Ascending aorta (tissue), 2 donors: ENCODE measurements around the gene GNG13. TPM values are rescaled to one million over a fixed set of nuclear protein-coding genes. Genes with fewer than 3 reads are reported as not detected.

Source experiments
- DNase-seq, 2 donors: peaks; one replicate each; pipeline ENCODE4 v3.0.0-alpha.2; 2019; ENCODE audit warnings: low spot score in 2 of 2
- H3K27ac ChIP-seq, 2 donors: fragments of 200-600 bp; sonication (generic); one replicate each; pipeline ENCODE4 v1.5.1; 2016 to 2017; ENCODE audit warnings: mild to moderate bottlenecking in 1 of 2
- H3K27me3 ChIP-seq: fragments of 200-600 bp; sonication (generic); one replicate; pipeline ENCODE4 v1.5.1; 2017
- H3K36me3 ChIP-seq, 2 donors: fragments of 200-600 bp; sonication (generic); one replicate each; pipeline ENCODE4 v1.5.1; 2016
- H3K4me1 ChIP-seq, 2 donors: fragments of 200-600 bp; sonication (generic); one replicate each; pipeline ENCODE4 v1.5.1; 2016 to 2017; ENCODE audit warnings: mild to moderate bottlenecking in 1 of 2
- H3K4me3 ChIP-seq, 2 donors: fragments of 200-600 bp; sonication (generic); one replicate each; pipeline ENCODE4 v1.5.1; 2016 to 2017; ENCODE audit warnings: mild to moderate bottlenecking in 1 of 2
- H3K9me3 ChIP-seq, 2 donors: fragments of 200-600 bp; sonication (generic); one replicate each; pipeline ENCODE4 v1.5.1; 2016
- CTCF ChIP-seq, 3 experiments: fragments of 200-600 bp in 2 of 3; fragments of 450-650 bp in 1 of 3; sonication (generic) in 2 of 3; IDR thresholded peaks; one replicate each; pipeline ENCODE4 v1.5.1; 2016 to 2019; ENCODE audit warnings: antibody characterized with exemption in 3 of 3, mild to moderate bottlenecking in 1 of 3, moderate library complexity in 1 of 3
- intact Hi-C: fragments of 100-400 bp; cut with DNase I; formaldehyde crosslinking; loops from one replicate; pipeline ENCODE4 v1.15.1; 2023
- total RNA-seq: library from RNA; depleted of rRNA; stranded (reverse); fragments of >200 nt; gene quantifications from one replicate; pipeline ENCODE4 v1.1.0, GENCODE V29; 2016

Gene GNG13
- total RNA-seq, 1 donor from 2014 or later: not detected

- Histone ChIP-seq H3K9me3 (no peaks in the 10 kb centered on the region), H3K27me3 (peaks cover 14% of the 10 kb centered on the region), H3K4me3 (no peak overlapping the region), H3K36me3 (no peaks in the 10 kb centered on the region), H3K4me1 (no peaks in the 10 kb centered on the region), H3K27ac (no peak overlapping the region)
- no peak for DNase-seq
- no peak for TF ChIP-seq CTCF (IDR thresholded peaks at IDR 0.05)
- intact Hi-C loops: no loop called here
Measured at GRCh38 chr16:797120-797420, 3.5 kb downstream of the GNG13 start.

GRCh38 chr16:796296-797119 is 4.0 kb downstream of the GNG13 start:
- Histone ChIP-seq H3K4me3 (no peak overlapping the region), H3K4me1 (no peaks in the 10 kb centered on the region), H3K27me3 (peaks cover 14% of the 10 kb centered on the region), H3K36me3 (no peaks in the 10 kb centered on the region), H3K27ac (no peak overlapping the region), H3K9me3 (no peaks in the 10 kb centered on the region)
- intact Hi-C loops: no loop called here
- TF ChIP-seq CTCF (IDR thresholded peaks at IDR 0.05): no peak
- no peak for DNase-seq

- no peak for DNase-seq
- Histone ChIP-seq H3K27ac (no peak overlapping the region), H3K4me1 (no peaks in the 10 kb centered on the region), H3K36me3 (no peaks in the 10 kb centered on the region), H3K4me3 (no peak overlapping the region), H3K27me3 (peaks cover 12% of the 10 kb centered on the region), H3K9me3 (no peaks in the 10 kb centered on the region)
- intact Hi-C loops: no loop called here
- no peak for TF ChIP-seq CTCF (IDR thresholded peaks at IDR 0.05)
Measured at GRCh38 chr16:795580-796229, 4.8 kb downstream of the GNG13 start.

GRCh38 chr16:794853-795466 is 5.6 kb downstream of the GNG13 start:
- no peaks in the 10 kb centered on the region for H3K36me3 ChIP-seq
- no peak for TF ChIP-seq CTCF (IDR thresholded peaks at IDR 0.05)
- intact Hi-C loops: no loop called here

GRCh38 chr16:794091-794822 is 6.3 kb downstream of the GNG13 start:
- Histone ChIP-seq H3K9me3 (no peaks in the 10 kb centered on the region), H3K36me3 (no peaks in the 10 kb centered on the region), H3K4me3 (no peak overlapping the region), H3K27ac (no peak overlapping the region), H3K27me3 (peaks cover under 1% of the 10 kb centered on the region), H3K4me1 (peaks cover under 1 to 1% of the 10 kb centered on the region in 2 donors)
- DNase-seq: no peak
- intact Hi-C loops: no loop called here
- TF ChIP-seq CTCF (IDR thresholded peaks at IDR 0.05): no peak

More at GRCh38 chr16:794853-795466, 5.6 kb downstream of the GNG13 start:
- DNase-seq: no peak
- Histone ChIP-seq H3K4me1 (no peaks in the 10 kb centered on the region), H3K4me3 (no peak overlapping the region), H3K27ac (no peak overlapping the region), H3K27me3 (peaks cover 7% of the 10 kb centered on the region), H3K9me3 (no peaks in the 10 kb centered on the region)
